ENCODE data around the gene EHBP1L1. TPM values are rescaled to one million over a fixed set of nuclear protein-coding genes. Genes with fewer than 3 reads are reported as not detected.
A peak's percentile ranks its signal among the peaks of the same experiment; 100 is the strongest.
"Not testable (repeated sequence)": the region's sequence is repeated elsewhere in the genome, so short reads cannot be mapped to it uniquely, and the experiment has no call there.

The EHBP1L1 gene
- total RNA-seq, 1 donor from 2014 or later, result 157 TPM

DNA sequence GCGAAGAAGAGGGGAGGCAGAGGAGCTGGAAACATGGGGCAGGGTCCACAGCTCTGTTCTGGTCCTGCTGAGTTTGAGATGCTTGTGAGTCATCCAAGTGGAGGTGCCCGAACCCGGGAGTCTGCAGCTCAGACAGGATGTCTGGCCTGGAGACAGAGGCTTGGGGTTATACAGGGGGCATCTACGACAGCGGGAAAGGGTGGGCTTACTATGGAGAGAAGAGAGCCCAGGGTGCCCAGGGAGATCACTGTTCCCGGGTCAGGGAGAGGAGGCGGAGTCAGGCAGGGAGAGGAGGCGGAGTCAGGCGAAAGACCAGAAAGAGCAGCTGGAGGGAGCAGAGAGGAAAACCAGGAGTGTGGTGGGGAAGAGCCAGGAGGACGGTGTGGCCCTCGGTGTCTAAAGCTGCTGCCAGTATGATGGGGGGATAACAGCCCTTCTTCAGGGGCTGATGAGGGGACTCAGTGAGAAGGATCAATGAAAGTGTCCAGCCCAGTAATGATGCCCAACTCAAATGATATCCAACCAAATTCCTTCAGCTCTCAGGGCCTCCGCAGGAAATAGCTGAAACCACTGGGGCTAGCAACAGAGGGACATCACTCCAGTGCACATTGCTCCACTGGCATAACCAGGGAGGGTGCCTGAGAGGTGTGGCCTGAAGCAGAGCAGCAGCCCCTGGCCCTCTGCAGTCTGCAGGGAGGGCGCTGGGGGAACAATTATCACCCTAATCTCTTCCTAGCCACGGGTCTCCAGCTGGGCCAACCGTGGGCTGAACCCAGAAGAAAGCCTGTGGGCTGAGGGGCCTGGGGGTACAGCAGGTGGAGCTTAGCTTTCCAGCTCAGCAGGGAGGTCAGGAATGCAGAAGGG is 15.1 kb upstream of the EHBP1L1 start:
- H3K27ac ChIP-seq (ENCODE audit: low read depth, low read length), result peak overlapping the region; percentile 96
- no peaks in the 10 kb centered on the region for H3K9me3 ChIP-seq (ENCODE audit: control insufficient read depth in 3 of 3, low read length in 3 of 3)
- peak overlapping the region; percentile 19 to 84 (median 38) for H3K9ac ChIP-seq (ENCODE audit: low read depth in 1 of 3, low read length in 3 of 3)
- peak overlapping the region in 2 of 3 donors; percentile 1 to 27 for H3K4me3 ChIP-seq (ENCODE audit: low read length in 3 of 3)
- H3K27me3 ChIP-seq (ENCODE audit: control insufficient read depth in 3 of 3, insufficient read depth in 3 of 3, low read length in 3 of 3), result no peaks in the 10 kb centered on the region
- no peaks in the 10 kb centered on the region for H3K36me3 ChIP-seq (ENCODE audit: control insufficient read depth in 3 of 3, insufficient read depth in 3 of 3, low read length in 3 of 3)
- peaks cover 43 to 57% (median 52%) of the 10 kb centered on the region in 3 donors for H3K4me1 ChIP-seq (ENCODE audit: control insufficient read depth in 3 of 3, insufficient read depth in 3 of 3, low read length in 3 of 3)

DNA sequence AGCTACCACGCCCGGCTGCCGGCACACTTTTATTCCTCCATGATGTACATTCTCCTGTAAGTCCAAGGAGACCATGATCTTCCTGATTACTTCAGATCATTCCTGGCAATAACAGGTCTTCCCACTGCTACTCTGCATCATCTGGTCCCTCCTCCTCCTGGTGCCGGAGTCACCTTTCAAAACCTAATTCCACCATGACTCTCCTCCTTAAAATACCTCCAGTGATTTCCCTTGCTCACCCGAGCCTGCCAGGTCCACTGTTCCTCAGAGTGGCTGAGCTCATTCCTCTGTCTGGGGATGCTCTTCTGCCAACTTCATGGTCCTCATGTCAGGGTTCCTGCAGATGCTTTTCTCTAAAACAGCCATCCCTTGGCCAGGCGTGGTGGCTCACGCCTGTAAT is 13.8 kb upstream of the EHBP1L1 start:
- H3K4me1 ChIP-seq (ENCODE audit: control insufficient read depth in 3 of 3, insufficient read depth in 3 of 3, low read length in 3 of 3), result peaks cover 33 to 50% (median 46%) of the 10 kb centered on the region in 3 donors
- no peak overlapping the region for H3K27ac ChIP-seq (ENCODE audit: low read depth, low read length)
- no peaks in the 10 kb centered on the region for H3K27me3 ChIP-seq (ENCODE audit: control insufficient read depth in 3 of 3, insufficient read depth in 3 of 3, low read length in 3 of 3)
- no peaks in the 10 kb centered on the region for H3K9me3 ChIP-seq (ENCODE audit: control insufficient read depth in 3 of 3, low read length in 3 of 3)
- no peak overlapping the region for H3K4me3 ChIP-seq (ENCODE audit: low read length in 3 of 3)
- peak overlapping the region in 1 of 3 donors; percentile 8 for H3K9ac ChIP-seq (ENCODE audit: low read depth in 1 of 3, low read length in 3 of 3)
- H3K36me3 ChIP-seq (ENCODE audit: control insufficient read depth in 3 of 3, insufficient read depth in 3 of 3, low read length in 3 of 3), result no peaks in the 10 kb centered on the region

DNA sequence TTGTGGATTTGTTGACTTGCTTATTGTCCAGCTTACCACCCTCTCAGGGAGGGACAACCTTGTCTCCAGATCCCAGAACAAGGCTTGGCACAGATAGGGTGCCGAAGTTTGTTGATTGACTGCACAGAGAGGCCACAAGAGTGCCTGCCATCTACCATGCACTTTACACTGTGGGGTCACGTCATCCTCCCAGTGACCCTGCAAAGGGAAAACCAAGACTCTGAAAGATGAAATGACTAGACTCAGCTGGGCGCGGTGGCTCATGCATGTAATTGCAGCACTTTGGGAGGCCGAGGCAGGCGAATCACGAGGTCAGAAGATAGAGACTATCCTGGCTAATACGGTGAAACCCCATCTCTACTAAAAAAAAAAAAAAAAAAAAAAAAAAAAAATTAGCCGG is 13.1 kb upstream of the EHBP1L1 start:
- Histone ChIP-seq H3K9me3 (ENCODE audit: control insufficient read depth in 3 of 3, low read length in 3 of 3) (no peaks in the 10 kb centered on the region), H3K4me3 (ENCODE audit: low read length in 3 of 3) (no peak overlapping the region), H3K36me3 (ENCODE audit: control insufficient read depth in 3 of 3, insufficient read depth in 3 of 3, low read length in 3 of 3) (peaks cover 0 to under 1% (median 0%) of the 10 kb centered on the region in 3 donors), H3K9ac (ENCODE audit: low read depth in 1 of 3, low read length in 3 of 3) (no peak overlapping the region), H3K27me3 (ENCODE audit: control insufficient read depth in 3 of 3, insufficient read depth in 3 of 3, low read length in 3 of 3) (no peaks in the 10 kb centered on the region), H3K4me1 (ENCODE audit: control insufficient read depth in 3 of 3, insufficient read depth in 3 of 3, low read length in 3 of 3) (peaks cover 31 to 49% (median 45%) of the 10 kb centered on the region in 3 donors), H3K27ac (ENCODE audit: low read depth, low read length) (no peak overlapping the region)

DNA sequence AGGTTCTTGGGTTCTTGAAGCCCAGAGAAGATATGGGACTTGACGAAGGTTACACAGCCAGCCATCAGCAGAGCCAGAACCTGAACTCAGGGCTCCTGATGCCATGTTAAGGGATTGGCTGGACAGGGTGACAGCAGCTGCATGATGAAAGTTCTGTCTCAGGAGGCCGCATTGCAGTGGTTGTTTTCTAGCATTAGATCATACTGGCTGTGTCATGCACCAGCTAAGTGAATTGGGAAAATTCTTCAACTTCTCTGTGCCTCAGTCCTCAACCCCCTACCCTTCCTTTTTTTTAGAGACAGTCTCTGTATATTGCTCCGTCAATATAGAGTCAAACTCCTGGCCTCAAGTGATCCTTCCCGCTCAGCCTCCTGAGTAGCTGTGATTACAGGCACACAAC is 12.3 kb upstream of the EHBP1L1 start:
- Histone ChIP-seq H3K9ac (ENCODE audit: low read depth in 1 of 3, low read length in 3 of 3) (no peak overlapping the region), H3K9me3 (ENCODE audit: control insufficient read depth in 3 of 3, low read length in 3 of 3) (no peaks in the 10 kb centered on the region), H3K27me3 (ENCODE audit: control insufficient read depth in 3 of 3, insufficient read depth in 3 of 3, low read length in 3 of 3) (no peaks in the 10 kb centered on the region), H3K4me1 (ENCODE audit: control insufficient read depth in 3 of 3, insufficient read depth in 3 of 3, low read length in 3 of 3) (peaks cover 37 to 56% (median 51%) of the 10 kb centered on the region in 3 donors), H3K4me3 (ENCODE audit: low read length in 3 of 3) (no peak overlapping the region), H3K27ac (ENCODE audit: low read depth, low read length) (no peak overlapping the region), H3K36me3 (ENCODE audit: control insufficient read depth in 3 of 3, insufficient read depth in 3 of 3, low read length in 3 of 3) (peaks cover under 1 to 4% (median 3%) of the 10 kb centered on the region in 3 donors)

DNA sequence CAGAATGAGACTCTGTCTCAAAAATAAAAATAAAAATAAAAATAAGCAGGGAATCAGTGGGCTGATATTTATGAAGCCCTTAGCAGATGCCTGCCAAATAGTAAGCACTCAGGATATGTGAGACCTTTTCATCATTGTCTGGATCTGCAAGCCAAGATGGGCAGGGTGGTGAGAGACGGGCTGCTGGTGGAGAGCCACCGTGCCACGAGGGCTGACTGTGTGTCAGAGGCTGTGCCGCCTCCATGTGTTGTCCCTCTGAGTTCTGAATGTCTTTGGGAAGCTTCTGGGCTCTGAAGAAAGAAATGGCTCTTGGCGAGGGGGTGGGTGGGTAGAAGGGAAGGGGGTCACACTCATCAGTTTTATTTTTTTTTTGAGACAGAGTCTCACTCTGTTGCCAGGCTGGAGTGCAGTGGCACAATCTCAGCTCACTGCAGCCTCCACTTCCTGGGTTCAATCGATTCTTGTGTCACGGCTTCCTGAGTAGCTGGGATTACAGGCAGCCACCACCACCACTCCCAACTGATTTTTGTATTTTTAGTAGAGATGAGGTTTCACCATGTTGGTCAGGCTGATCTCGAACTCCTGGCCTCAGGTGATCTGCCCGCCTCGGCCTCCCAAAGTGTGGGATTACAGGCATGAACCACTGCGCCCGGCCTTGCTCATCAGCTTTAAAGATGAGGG is 10.8 kb upstream of the EHBP1L1 start:
- peaks cover 36 to 56% (median 49%) of the 10 kb centered on the region in 3 donors for H3K4me1 ChIP-seq (ENCODE audit: control insufficient read depth in 3 of 3, insufficient read depth in 3 of 3, low read length in 3 of 3)
- H3K9me3 ChIP-seq (ENCODE audit: control insufficient read depth in 3 of 3, low read length in 3 of 3); H3K4me3 ChIP-seq (ENCODE audit: low read length in 3 of 3); H3K27me3 ChIP-seq (ENCODE audit: control insufficient read depth in 3 of 3, insufficient read depth in 3 of 3, low read length in 3 of 3); H3K27ac ChIP-seq (ENCODE audit: low read depth, low read length); H3K36me3 ChIP-seq (ENCODE audit: control insufficient read depth in 3 of 3, insufficient read depth in 3 of 3, low read length in 3 of 3): not testable (repeated sequence)
- H3K9ac ChIP-seq (ENCODE audit: low read depth in 1 of 3, low read length in 3 of 3), result peak overlapping the region in 1 of 3 donors; percentile 8

DNA sequence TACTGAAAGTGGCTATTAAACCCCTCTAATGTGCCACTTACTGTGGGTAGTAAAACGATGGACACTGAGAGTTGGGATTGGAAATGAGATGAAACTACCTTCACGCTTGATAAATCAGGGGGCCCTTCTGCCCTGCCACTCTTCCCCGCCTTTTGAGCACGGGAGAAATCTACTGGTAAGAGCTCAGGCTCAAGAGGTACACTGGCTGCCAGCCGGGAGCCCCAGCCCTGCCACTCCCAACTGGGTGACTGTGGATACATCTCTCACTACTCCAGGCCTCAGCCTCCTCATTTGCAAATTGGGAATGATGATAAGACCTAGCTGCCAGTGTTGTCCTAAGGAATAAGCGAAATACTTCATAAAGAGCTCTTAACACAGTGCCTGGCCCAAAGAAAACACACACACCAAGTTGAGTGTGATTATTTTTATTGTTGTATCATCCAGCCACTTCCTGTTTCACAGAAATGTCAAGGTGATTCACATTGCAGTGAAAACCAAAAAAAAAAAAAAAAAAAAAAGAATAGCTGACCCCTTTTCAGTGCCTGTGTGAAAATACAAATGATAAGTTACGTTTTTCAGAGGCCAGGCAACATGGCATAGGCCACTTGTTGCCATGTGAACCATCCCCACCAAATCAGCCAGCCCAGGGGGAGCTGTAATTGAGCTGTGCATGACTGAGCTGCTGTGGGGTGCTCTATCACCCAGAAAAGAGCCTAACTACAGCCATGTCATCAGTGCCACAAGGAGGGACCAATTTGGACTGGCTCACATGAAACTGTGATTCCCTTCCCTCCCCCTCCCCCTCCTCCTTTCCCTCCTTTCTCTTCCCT is 10.0 kb upstream of the EHBP1L1 start:
- H3K4me1 ChIP-seq (ENCODE audit: control insufficient read depth in 3 of 3, insufficient read depth in 3 of 3, low read length in 3 of 3), result peaks cover 32 to 55% (median 45%) of the 10 kb centered on the region in 3 donors
- H3K4me3 ChIP-seq (ENCODE audit: low read length in 3 of 3), result no peak overlapping the region
- peak overlapping the region in 1 of 3 donors; percentile 8 for H3K9ac ChIP-seq (ENCODE audit: low read depth in 1 of 3, low read length in 3 of 3)
- H3K36me3 ChIP-seq (ENCODE audit: control insufficient read depth in 3 of 3, insufficient read depth in 3 of 3, low read length in 3 of 3), result peaks cover 3 to 4% (median 3%) of the 10 kb centered on the region in 3 donors
- H3K27ac ChIP-seq (ENCODE audit: low read depth, low read length), result no peak overlapping the region
- no peaks in the 10 kb centered on the region for H3K9me3 ChIP-seq (ENCODE audit: control insufficient read depth in 3 of 3, low read length in 3 of 3)
- no peaks in the 10 kb centered on the region for H3K27me3 ChIP-seq (ENCODE audit: control insufficient read depth in 3 of 3, insufficient read depth in 3 of 3, low read length in 3 of 3)

DNA sequence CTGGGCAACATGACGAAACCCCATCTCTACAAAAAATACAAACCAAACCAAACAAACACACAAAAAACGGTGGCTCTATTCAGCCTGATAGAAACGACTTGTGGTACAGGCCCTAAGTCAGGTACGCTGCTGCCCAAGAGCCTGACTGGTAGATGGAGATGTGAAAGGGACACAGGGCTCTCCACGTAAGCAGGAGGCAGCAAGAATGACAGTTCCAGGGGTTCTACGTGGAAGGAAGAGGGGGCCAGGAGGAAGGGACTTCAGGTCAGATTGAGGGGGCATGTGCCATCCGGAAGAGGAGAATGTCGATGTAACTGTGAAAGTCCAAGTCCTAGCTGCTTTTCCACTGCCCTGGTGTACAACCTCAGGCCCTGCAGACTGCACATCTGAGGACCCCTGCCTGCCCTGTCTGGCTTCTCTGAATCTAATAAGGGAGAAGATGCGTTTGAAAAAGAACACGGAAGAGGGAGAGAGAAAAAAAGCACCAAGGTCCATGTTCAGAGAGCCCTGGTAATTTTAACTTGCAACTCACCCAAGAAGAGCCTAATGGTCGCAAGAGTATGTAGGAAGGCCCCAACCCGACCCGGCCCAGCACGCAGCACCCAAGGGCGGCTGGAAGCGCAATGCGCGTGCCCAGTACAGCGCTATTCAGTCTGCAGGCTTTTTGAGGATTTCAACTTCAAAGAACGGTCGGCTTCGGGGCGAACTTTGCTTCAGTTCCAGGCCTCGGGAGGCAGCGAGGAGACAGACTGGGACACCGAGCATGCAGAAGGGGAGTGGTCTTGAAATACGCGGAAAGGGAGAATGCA is 6.5 kb upstream of the EHBP1L1 start:
- Histone ChIP-seq H3K36me3 (ENCODE audit: control insufficient read depth in 3 of 3, insufficient read depth in 3 of 3, low read length in 3 of 3) (peaks cover 4 to 9% (median 5%) of the 10 kb centered on the region in 3 donors), H3K4me1 (ENCODE audit: control insufficient read depth in 3 of 3, insufficient read depth in 3 of 3, low read length in 3 of 3) (peaks cover 54 to 66% (median 54%) of the 10 kb centered on the region in 3 donors), H3K27ac (ENCODE audit: low read depth, low read length) (peak overlapping the region; percentile 93), H3K4me3 (ENCODE audit: low read length in 3 of 3) (peak overlapping the region; percentile 94 to 98 (median 95)), H3K27me3 (ENCODE audit: control insufficient read depth in 3 of 3, insufficient read depth in 3 of 3, low read length in 3 of 3) (no peaks in the 10 kb centered on the region), H3K9me3 (ENCODE audit: control insufficient read depth in 3 of 3, low read length in 3 of 3) (no peaks in the 10 kb centered on the region), H3K9ac (ENCODE audit: low read depth in 1 of 3, low read length in 3 of 3) (peak overlapping the region; percentile 88 to 98 (median 92))

DNA sequence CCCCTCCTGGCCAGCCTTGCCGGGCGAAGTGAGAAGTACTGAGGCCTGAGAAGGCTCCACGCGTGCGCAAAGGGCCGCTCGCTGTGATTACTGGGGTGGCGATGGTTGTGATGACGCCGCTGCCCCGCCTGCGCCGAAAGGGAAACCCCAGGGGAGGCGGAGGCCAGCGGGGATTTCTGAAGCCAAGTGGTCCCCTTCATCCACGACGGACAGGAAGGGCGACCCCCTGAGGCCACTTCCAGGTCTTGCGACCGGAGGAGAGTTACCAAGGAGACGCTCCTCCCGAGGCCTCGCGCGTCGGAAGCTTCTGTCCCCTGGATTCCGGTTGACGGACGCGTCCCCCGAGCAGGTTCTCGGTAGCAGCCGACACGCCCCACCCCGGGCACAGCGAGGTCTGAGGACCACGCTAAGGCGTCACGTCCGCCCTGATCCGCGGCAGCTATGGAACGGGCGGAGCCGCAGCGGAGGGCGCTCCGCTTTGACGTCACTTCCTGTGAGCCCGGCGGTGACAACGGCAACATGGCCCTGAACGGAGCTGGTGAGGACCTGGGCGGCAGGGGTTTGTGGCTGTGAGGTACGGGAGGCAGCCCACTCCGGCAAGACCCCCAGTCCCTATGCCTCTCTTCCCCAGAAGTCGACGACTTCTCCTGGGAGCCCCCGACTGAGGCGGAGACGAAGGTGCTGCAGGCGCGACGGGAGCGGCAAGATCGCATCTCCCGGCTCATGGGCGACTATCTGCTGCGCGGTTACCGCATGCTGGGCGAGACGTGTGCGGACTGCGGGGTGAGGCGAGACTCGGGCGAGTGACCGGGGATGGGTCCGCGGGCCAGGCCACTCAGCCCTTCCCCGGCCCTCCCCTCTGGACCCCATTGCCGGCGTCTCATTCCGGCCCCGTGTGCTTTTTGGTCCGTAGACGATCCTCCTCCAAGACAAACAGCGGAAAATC is 5.6 kb upstream of the EHBP1L1 start, which contains the start of gene ZNRD2:
ZNRD2 (plus strand) TSS at position 505 of the 946 bp plus-strand sequence; CDS start at position 520, 15 bp downstream.
- Histone ChIP-seq H3K27me3 (ENCODE audit: control insufficient read depth in 3 of 3, insufficient read depth in 3 of 3, low read length in 3 of 3) (no peaks in the 10 kb centered on the region), H3K9me3 (ENCODE audit: control insufficient read depth in 3 of 3, low read length in 3 of 3) (no peaks in the 10 kb centered on the region), H3K36me3 (ENCODE audit: control insufficient read depth in 3 of 3, insufficient read depth in 3 of 3, low read length in 3 of 3) (peaks cover 4 to 9% (median 5%) of the 10 kb centered on the region in 3 donors), H3K9ac (ENCODE audit: low read depth in 1 of 3, low read length in 3 of 3) (peak within 1 kb of the TSS; percentile 88 to 98 (median 92)), H3K27ac (ENCODE audit: low read depth, low read length) (peak within 1 kb of the TSS; percentile 93), H3K4me1 (ENCODE audit: control insufficient read depth in 3 of 3, insufficient read depth in 3 of 3, low read length in 3 of 3) (peaks cover 59 to 73% (median 61%) of the 10 kb centered on the region in 3 donors), H3K4me3 (ENCODE audit: low read length in 3 of 3) (peak within 1 kb of the TSS; percentile 94 to 98 (median 95))
